Neural crest cell (in vitro differentiated cells): ENCODE data around the gene NDUFS2. TPM values are rescaled to one million over a fixed set of nuclear protein-coding genes. Genes with fewer than 3 reads are reported as not detected.
A peak's percentile ranks its signal among the peaks of the same experiment; 100 is the strongest.

Source experiments
- DNase-seq: peaks from one replicate; pipeline ENCODE4 v3.0.0; 2021; ENCODE audit warnings: low read depth, mixed read lengths, low spot score
- H3K27ac Mint-ChIP-seq: one replicate; pipeline ENCODE4 v1.8.0; 2021; ENCODE audit warnings: mild to moderate bottlenecking, mixed read lengths; ENCODE audit not compliant: unreplicated experiment
- H3K27me3 Mint-ChIP-seq: 2 replicates; pipeline ENCODE4 v1.8.0; 2021; ENCODE audit warnings: low read depth, mild to moderate bottlenecking, mixed read lengths
- H3K36me3 Mint-ChIP-seq: 2 replicates; pipeline ENCODE4 v1.8.0; 2021; ENCODE audit warnings: low read depth, mild to moderate bottlenecking, mixed read lengths
- H3K4me1 Mint-ChIP-seq: 2 replicates; pipeline ENCODE4 v1.8.0; 2021; ENCODE audit warnings: mixed read lengths
- H3K4me3 Mint-ChIP-seq: one replicate; pipeline ENCODE4 v1.8.0; 2021; ENCODE audit warnings: mild to moderate bottlenecking, mixed read lengths
- H3K9me3 Mint-ChIP-seq: 2 replicates; pipeline ENCODE4 v1.8.0; 2021; ENCODE audit warnings: mixed read lengths
- total RNA-seq: library from RNA; stranded (reverse); gene quantifications from 2 replicates; pipeline ENCODE4 v1.2.1, GENCODE V29; 2021
- TF ChIP-seq, protein P1 (sequence below): fragments of 200-600 bp; sonication (generic); conservative IDR thresholded peaks from 2 replicates; pipeline ENCODE4 v1.5.0; 2021; ENCODE audit warnings: antibody characterized with exemption, mild to moderate bottlenecking

NDUFS2 gene
- total RNA-seq, 1 donor from 2014 or later, result 106 TPM

DNA sequence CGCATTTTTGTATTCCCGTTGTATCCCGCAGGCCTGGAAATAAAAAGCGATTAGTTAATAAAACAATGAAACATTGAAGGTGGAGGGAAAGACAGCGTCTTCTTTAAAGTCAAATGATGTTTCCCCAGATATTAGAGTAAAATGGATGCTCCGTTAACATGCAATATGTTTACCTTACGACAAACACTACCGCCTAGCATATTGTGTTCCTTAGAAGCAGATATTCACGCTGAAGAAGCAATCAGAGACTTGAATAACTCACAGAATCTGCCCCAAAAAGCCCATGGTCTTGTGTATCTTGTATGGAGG lies 24.3 kb upstream of the NDUFS2 start:
- no peaks in the 10 kb centered on the region for H3K9me3 Mint-ChIP-seq

DNA sequence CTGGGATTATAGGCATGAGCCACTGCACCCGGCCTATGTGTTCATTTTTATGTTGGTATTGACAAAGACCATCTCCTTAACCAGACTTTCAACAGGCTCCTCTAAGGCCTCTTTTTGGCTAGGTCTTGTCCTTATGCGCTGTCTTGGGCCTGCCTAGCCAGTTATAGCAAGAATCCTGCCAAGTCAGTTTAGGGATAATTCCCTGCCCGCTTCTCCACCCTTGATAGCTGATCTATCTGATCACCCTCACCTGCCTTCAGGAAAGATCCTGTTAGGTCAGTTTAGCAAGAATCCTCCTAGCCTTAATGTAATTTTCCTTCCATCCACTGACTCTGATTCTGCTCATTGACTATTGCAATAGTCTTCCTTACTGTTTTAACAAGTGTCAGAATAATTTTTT lies 22.5 kb upstream of the NDUFS2 start:
- TF ChIP-seq, protein P1, sequence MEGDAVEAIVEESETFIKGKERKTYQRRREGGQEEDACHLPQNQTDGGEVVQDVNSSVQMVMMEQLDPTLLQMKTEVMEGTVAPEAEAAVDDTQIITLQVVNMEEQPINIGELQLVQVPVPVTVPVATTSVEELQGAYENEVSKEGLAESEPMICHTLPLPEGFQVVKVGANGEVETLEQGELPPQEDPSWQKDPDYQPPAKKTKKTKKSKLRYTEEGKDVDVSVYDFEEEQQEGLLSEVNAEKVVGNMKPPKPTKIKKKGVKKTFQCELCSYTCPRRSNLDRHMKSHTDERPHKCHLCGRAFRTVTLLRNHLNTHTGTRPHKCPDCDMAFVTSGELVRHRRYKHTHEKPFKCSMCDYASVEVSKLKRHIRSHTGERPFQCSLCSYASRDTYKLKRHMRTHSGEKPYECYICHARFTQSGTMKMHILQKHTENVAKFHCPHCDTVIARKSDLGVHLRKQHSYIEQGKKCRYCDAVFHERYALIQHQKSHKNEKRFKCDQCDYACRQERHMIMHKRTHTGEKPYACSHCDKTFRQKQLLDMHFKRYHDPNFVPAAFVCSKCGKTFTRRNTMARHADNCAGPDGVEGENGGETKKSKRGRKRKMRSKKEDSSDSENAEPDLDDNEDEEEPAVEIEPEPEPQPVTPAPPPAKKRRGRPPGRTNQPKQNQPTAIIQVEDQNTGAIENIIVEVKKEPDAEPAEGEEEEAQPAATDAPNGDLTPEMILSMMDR, result no peak
- H3K4me3 Mint-ChIP-seq, result peak overlapping the region; percentile 69
- no peaks in the 10 kb centered on the region for H3K36me3 Mint-ChIP-seq
- H3K9me3 Mint-ChIP-seq, result no peaks in the 10 kb centered on the region
- H3K27me3 Mint-ChIP-seq, result no peaks in the 10 kb centered on the region
- peaks cover 30% of the 10 kb centered on the region for H3K4me1 Mint-ChIP-seq
- DNase-seq, result no peak
- no peak overlapping the region for H3K27ac Mint-ChIP-seq

More for the DNA sequence above, 24.3 kb upstream of the NDUFS2 start:
- no peaks in the 10 kb centered on the region for H3K27me3 Mint-ChIP-seq
- H3K27ac Mint-ChIP-seq, result peak overlapping the region; percentile 69
- peaks cover 30% of the 10 kb centered on the region for H3K4me1 Mint-ChIP-seq
- no peaks in the 10 kb centered on the region for H3K36me3 Mint-ChIP-seq
- TF ChIP-seq, protein P1, result no peak
- H3K4me3 Mint-ChIP-seq, result peak overlapping the region; percentile 100
- DNase-seq, result no peak

DNA sequence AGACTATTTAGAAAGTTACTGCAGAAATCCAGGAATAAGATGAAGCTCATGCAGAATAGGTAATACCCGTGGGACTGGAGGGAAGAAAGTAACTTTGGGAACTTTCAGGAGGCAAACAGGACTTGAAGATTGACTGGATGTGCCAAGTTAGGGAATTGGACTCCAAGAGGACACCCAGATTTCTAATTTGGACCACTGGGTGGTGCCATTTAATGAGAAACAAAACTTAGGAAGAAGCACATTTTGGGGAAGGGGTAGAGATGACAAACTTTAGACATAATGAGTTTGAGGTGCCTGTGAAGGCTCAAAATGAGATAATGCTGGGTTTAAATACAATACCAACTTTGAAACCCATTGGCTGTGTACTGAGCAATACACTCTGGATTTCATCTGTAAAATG lies 21.5 kb upstream of the NDUFS2 start:
- no peak overlapping the region for H3K27ac Mint-ChIP-seq
- H3K27me3 Mint-ChIP-seq, result no peaks in the 10 kb centered on the region

DNA sequence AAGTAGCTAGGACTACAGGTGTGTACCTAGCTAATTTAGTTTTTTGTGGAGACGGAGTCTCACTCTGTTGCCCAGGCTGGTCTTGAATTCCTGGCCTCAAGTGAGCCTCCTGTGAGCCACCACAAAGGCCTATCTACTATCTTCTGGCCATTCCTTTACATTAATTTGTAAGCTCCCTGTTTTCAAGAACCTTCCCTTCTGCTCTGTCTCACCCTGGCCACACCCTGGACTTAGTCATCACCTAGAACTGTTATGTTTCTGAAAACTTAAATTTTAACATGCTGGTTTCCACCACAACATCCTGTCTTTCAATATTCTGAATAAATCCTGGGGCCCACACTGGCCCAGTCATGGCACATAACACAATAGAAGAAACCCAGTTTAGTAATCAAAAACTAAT lies 20.0 kb upstream of the NDUFS2 start:
- TF ChIP-seq, protein P1, result no peak
- H3K4me1 Mint-ChIP-seq, result peaks cover 15% of the 10 kb centered on the region
- no peak for DNase-seq
- H3K4me3 Mint-ChIP-seq, result no peak overlapping the region
- no peaks in the 10 kb centered on the region for H3K36me3 Mint-ChIP-seq
- no peaks in the 10 kb centered on the region for H3K27me3 Mint-ChIP-seq
- H3K9me3 Mint-ChIP-seq, result no peaks in the 10 kb centered on the region
- H3K27ac Mint-ChIP-seq, result no peak overlapping the region

More for the DNA sequence above, 21.5 kb upstream of the NDUFS2 start:
- Mint-ChIP-seq H3K4me3 (no peak overlapping the region), H3K36me3 (no peaks in the 10 kb centered on the region), H3K9me3 (no peaks in the 10 kb centered on the region), H3K4me1 (peaks cover 27% of the 10 kb centered on the region)
- TF ChIP-seq, protein P1, result peak; percentile 37
- no peak for DNase-seq

DNA sequence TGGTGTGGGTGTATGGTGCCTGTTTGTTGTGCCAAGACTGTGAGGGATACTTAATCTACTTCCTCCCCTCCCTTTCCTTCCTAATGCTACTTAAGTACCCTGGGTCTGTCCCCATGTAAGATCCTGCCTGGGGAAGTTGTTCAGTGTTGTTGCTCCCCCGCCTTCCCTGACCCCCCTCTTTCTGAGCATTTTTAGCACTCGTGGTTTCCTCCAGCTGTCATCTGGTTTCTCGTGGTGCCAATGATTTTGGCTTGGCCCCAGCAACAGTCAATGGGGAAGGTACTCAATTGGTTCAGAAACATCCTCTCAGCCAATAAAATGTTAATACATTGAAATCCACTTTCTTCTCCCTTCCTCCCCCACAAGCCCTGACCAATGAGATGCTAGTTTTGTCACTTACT lies 16.9 kb upstream of the NDUFS2 start:
- DNase-seq, result no peak
- Mint-ChIP-seq H3K27ac (no peak overlapping the region), H3K9me3 (no peaks in the 10 kb centered on the region), H3K27me3 (no peaks in the 10 kb centered on the region), H3K4me1 (peaks cover 3% of the 10 kb centered on the region), H3K36me3 (no peaks in the 10 kb centered on the region), H3K4me3 (no peak overlapping the region)
- TF ChIP-seq, protein P1, result no peak
